GM18498 (cell line): Measurements from ENCODE around the gene SPDEF.

Experiments used
- ATAC-seq: cut with Tn5 transposase; IDR thresholded peaks from one replicate; pipeline ENCODE4 v1.9.1; 2021; ENCODE audit warnings: mild to moderate bottlenecking, moderate library complexity; ENCODE audit not compliant: unreplicated experiment

The SPDEF gene

DNA sequence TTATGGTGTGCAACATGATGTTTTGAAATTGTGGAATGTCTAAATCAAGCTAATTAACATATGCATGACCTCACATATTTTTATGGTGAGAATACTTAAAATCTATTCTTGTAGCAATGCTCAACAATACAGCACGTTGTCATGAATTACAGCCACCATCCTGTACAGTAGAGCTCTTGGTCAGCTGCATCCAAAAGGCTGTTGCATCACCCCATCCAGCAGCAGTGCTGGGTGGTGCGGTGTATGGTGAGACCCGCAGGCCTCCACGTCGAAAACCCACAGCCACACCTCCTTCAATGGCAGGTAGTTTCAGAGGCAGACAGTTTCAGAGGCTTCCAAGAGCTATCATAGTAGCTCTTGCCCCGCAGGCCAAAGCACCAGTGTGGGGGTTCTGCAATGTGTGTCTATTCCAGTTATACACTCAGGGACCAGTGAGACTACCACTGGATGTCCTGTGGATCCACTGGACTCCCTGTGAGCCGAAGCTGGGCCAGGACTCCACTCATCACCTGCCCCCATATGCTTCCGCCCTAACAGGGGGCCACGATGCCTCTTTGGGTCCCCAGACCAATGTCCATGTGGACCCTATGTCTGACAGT is 66.8 kb downstream of the SPDEF start:
- ATAC-seq, result no peak
